HK-2 (cell line): ENCODE results near the gene BIRC7.
A peak's percentile ranks its signal among the peaks of the same experiment; 100 is the strongest.

Source experiments
- DNase-seq: peaks from one replicate; pipeline ENCODE4 v3.0.0-alpha.2; 2018; ENCODE audit not compliant: unreplicated experiment

Gene BIRC7, protein sequence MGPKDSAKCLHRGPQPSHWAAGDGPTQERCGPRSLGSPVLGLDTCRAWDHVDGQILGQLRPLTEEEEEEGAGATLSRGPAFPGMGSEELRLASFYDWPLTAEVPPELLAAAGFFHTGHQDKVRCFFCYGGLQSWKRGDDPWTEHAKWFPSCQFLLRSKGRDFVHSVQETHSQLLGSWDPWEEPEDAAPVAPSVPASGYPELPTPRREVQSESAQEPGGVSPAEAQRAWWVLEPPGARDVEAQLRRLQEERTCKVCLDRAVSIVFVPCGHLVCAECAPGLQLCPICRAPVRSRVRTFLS

DNA sequence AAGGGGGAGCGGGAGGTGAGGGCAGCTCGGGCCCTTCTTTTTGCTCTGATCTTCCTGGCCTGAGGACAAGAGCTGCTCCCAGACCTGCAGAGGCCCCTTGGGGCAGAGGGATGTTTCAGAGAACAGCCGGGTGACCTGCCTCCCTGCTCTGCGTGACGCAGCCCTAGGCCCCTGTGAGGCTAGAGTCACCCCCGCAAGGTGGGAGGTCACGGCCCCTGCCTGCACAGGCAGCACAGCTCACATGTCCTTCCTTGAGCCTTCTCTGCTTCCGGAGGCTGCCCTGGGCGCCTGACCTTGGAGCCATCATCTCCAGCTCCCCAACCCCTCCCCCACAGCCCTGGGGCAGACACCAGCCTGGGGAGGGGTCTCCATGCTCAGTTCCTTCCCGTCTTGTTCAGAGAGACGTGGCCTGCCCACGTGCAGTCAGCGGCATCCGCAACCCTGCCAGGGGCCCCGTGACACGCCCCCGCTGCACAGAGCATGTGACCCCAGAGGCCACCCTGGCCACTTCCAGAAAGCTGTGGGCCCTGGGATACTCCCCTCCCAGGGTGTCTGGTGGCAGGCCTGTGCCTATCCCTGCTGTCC lies at the start of gene BIRC7:
Gene BIRC7 (plus strand): TSS at position 507 of the 585 bp plus-strand sequence. CDS start 192 bp downstream, outside the sequence.
- no peak for DNase-seq

DNA sequence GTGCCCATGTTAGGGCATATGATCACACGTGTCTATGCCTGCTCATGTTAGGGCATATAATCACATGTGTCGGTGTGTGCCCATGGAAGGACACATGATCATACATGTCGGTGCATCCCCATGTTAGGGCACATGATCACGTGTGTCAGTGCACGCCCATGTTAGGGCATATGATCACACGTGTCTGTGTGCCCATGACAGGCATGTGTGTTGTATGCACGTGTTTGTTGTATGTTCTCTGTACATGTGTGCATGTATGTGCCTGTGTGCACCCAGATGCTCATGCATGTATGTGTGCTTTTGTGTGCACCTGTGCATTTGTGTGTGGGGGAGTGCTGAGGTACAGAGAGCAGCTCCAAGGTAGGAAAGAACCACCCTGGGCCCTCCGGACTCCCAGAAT lies 49.6 kb upstream of the BIRC7 start:
- no peak for DNase-seq

DNA sequence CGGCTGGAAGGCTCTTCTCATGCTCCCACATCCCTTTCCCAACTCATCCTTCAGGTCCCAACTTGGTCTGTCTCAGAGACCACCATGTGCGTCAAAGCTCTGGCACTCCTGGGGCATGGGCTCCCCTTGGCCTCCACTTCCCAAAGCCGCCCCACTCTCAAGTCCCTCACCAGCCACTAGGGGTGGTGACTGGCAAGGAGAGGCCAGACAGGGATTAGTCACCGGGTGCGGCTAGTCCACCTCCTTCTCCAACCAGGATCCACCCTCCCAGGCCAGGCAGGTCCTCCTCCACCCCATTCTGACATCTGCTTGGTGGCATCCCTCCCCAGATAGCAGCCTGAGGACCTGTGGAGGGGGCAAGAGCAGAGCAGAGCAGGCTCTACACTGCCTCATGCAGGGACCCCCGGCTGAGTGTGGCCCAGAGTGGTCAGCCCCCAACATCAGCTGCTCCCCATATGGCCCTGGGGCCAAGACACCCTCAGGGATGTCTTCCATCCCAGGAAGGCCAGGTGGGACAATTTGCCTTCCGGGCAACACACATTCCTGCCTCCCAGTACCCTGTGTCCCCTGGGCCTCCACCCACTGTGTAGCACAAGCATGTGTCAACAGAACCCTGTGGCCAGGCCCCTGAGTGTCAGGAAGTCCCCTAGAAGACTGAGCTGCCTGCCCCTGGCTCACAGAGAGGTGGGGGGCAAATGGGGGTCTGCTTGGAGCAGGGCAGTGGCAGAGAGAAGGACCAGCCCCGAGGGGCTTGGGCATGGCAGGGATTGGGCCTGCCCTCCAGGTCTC lies 49.0 kb upstream of the BIRC7 start:
- DNase-seq: peak; percentile 49

DNA sequence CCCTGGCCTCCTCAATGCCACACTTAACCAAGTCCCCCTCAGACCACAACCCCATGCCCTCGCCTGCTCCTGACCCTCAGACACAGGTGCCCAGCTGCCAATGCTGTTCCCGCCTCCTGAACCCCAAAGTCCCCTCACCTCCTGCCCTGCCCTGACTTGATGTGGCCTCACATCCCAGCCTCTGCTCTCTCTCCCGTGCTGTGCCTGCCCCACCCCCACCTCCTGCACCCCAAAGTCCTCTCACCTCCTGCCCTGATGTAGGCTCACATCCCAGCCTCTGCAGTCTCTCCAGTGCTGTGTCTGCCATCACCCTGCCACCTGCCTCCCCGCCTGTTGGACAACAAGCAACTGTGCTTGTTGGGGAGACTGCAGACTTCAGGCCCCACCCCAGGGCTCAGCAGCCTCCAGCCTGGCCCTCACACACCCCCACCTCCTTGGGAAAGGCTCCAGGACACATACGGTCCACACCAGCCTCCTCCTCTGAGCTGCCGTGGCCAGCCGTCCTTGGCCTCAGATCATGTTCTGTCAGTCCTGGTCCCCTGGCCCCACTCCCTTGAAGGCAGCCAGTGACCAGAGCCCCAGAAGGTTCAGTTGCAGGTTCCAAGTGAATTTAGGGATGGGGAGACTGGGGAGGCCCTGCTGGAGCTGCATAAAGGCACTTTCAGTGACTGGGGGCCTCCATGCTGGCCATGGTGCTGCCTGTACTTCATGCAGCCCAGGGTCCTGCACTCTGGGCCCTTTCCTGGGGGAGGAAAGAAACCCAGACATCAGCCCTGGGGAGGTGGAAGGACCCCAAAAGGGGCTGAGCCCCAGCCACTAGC lies 48.2 kb upstream of the BIRC7 start:
- no peak for DNase-seq

DNA sequence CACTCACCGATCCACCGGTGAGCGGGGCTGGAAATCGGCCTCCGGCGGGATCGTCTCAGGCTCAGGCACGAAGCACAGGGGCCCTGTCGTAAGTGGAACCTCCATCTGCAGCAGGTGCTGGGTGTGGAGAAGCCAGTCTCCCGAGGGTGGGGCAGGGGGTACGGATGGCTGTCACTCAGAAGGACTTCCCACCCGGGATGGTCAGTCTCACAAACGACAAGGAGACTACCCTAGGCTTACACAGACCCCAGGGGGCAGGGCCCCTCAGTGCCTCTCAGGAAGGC lies 47.6 kb upstream of the BIRC7 start:
- no peak for DNase-seq

DNA sequence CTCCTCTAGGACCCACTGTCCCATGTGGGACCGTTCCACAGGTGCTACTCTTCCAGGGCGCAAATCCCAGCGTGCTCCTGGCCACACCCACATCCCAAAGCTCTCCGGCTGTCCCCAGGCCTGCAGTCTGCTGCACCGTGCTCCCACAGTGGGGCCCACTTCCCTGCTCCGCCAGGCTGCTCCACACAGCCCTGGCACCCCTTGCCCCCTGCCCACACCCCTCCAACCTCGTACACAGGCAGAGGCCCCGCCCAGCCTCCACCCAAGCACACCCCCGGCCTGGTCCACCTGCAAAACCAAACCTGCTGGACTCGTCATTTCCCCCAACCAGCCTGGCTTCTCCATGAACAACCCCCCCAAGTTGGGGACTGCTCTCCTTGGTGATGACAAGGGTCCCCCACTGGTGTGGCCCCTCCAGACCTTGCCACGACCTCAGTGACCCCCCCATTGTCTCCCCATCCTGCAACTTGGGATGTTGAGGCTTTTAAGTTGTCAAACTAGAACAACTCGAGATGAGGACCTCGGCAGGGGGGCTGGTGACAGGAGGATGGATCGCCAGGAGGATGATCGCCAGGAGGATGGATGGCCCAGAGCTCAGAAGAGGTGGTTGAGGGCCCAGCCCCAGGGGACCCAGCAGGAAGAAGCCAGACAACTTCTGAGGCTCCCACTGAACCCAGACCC lies 46.9 kb upstream of the BIRC7 start:
- DNase-seq: no peak

DNA sequence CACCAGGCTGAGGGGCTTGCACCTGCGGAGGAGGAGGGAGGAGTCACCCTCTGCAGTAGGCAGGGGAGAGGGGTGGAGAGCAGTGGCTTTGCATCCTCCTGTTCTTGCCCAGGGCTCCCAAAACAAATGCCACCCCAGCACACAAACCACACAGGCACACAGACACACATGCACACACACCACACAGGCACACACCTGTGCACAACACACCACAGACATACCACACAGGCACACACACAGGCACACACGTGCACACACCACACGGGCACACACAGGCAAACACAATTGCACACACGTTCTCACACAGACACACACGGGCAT lies 46.4 kb upstream of the BIRC7 start:
- no peak for DNase-seq

DNA sequence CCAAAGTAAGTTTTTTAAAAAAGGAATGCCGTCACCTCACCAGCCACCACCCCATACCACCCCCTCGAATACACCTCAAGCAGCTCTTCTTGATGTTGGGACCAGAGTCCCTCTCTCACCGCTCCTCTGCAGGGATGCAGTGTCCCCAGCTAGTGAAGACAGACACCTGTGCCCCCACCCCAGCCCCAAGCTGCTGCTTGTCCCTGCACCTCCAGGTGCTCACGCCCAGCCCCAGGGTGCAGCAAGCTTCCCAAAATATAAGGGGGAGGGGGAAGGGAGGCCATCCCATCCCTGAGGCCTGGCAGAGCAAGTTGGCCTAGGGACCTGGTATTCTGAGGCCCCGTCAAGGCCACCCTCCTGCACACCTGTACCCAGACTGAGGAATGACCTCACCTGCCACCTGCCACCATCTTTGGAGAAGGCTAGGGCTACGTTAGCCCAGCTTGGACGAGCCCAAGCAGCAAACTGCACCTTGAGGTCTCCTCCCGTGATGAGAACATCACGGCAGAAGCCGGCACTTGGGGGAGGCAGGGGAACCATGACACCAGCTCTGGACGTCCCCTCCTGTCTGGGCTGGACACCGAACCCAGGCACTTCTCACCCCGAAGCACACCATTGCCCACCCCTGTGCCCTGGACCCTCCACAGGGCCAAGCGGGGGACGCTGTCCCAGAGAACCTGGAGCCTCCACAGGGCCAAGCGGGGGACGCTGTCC lies 45.7 kb upstream of the BIRC7 start:
- no peak for DNase-seq

DNA sequence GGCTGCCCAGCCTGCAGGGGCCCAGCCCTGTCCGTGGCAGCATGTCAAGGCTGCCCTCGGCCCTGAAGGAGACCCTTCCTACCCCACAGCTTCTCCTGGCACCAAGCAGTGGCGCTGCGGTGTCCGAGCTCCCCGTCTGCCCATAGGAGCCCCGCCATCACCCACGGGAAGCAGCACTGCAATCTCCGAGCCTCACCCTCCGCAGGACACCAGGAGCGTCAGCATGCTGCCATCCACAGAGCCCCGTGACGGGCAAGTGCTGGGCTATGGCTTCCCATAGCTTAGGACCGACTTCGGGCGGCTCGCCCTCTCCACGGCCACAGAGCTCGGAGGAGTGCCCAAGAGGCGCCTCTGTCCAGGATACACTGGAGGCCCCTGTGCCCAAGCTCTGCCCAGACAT lies 44.9 kb upstream of the BIRC7 start:
- DNase-seq: no peak

DNA sequence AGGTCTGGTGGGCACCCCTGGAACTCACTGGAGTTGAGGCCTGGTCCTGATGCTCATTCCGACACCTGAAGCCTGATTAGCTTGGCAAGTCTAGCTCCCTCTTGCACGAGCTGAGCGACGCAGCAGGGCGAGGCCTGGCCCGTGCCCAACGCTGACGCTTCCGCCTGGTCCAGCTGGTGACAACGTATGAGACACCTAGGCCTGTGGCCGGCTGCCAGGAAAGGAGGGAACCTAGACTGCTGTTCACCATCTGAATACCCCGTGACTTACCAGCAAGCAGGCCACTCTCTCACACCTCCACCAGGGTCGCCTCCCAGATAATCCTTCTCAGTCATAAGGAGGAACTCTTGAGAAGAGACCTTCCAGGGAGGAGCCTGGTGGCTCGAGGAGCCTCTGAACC lies 44.3 kb upstream of the BIRC7 start:
- peak; percentile 84 for DNase-seq

DNA sequence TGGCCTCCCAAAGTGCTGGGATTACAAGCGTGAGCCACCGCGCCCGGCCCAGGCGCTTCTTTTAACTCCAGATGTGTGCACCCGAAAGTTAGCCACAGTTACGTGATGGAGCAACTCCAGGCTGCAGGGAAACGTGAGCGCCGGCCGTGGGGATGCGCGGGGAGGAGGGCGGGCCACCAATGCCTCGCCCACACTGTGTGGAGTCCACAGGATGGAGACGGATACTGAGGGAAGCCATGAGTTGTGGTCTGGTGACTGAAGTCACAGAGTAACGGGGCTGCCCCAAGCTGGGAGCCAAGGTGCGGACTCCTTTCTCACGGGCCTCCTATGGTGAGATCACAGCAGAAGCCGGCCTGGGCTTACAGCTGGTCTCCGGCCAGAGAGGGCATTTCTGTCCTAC lies 43.0 kb upstream of the BIRC7 start:
- no peak for DNase-seq

DNA sequence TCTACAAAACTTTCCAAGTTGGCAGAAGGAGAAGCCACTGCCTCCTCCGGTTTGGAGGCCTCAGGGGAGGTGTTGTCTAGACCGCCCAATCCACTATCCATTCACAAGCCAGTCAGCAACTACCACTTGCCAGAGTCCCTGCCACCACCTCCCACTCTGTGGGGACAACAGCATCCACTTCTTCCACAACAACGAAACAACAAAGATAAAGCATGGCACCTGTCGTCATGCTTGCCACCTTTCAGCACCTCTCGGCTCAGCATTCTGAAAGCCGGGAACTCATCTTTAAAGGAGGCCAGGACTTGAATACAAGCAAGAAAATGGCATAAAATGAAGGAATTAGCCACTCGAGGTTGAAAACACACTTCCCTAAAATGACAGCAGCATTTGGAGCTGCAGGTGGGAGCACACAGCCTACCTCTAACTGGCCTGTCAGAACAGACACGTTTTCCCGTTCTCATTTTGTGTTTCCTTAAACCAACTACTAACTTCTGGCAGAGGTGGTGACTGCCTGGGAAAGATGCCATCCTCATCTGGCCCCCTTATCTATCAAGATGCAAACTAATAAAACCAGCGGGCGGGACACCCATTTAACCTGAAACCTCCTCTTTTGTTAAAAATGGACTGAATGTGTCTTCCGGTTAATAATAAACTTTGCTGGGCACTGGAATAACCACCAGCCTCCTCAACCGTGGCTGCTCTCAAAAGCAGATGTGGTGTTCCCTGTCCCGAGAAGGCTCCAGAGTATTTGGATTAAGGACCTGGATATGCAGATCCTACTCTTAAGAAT lies 41.5 kb upstream of the BIRC7 start:
- DNase-seq: no peak

DNA sequence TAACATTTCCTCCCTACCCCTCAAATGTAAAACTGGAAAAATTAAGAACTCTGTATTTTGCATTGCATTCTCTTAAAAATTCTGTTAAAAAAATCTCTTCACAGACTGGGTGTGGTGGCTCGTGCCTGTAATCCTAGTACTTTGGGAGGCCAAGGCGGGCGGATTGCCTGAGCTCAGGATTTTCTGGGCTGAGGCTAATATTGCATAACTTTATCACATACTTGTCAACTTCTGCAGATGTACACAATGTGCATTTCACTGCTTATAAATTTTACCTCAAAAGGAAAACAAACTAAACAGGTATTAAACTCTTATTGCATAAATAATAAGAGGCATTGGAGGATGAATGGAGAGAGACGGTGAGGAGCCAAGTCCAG lies 40.9 kb upstream of the BIRC7 start:
- DNase-seq: no peak

DNA sequence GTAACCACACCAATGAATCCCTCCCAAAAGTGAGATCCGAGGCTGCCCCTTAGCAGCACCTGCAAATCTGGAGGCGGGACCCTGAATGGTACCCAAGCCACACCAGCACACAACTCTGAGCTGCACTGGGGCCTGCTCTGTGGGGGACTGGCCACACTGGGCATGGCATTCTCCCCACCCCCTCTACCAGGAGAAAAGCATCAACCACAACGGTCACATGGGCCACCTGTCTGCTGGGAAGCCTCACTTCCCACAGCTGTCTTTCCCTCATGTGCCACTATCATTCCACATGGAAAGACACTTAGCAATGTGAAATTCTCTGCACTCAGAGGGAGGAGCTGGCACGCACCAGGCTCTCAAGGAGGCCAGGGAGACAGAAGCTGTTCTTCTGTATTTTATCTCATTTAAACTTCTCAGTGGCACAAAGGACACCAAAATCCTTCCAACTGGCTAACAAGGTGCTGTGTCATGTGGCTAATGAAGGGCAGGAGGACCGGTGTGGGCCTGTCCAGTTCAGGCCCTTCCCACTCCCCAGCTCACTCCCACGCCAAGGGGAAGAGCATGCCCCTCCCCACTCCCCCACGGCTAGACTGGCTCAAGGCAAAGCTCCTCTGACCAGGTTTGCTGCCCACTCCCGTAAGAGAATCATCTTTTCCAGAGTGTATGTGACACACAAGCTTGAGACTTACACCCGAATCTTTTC lies 38.8 kb upstream of the BIRC7 start:
- no peak for DNase-seq

DNA sequence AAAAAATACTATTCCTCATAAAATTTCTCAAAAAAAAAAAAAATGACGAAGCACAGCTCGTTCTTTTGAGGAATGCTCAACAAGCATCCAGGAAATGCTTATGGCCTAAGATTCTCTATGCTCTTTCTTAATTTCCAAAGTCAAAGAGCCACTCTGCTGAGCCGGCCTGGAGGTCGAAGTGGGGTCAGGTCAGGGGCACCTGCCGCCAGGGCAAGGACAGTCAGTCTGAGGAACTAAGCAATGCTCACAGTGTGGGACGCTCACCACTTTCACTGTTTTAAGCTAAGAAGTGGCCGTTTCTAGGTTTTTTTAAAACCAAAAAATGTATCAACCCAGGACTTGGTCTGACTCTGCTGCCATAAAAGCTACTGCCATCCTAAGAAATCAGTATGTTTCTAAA lies 37.1 kb upstream of the BIRC7 start:
- no peak for DNase-seq

DNA sequence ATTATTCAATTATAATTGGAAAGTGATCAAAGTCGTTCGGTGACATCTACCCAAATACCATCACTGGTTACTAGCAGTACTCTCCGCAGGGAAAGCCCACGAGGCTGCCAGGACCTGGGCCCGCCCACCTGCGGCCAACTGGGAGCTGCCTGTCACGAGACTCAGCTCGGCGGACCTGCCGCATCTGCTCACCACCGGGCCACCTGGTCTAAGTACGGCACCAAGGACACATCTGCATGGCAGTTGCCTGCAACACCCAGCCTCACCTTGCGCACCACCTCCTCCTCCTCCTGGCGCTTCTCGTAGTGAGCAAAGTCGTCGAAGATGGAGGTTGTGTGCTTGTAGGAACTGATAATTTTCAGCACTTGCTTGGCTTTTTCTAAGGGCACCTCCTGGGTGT lies 33.7 kb upstream of the BIRC7 start:
- no peak for DNase-seq

DNA sequence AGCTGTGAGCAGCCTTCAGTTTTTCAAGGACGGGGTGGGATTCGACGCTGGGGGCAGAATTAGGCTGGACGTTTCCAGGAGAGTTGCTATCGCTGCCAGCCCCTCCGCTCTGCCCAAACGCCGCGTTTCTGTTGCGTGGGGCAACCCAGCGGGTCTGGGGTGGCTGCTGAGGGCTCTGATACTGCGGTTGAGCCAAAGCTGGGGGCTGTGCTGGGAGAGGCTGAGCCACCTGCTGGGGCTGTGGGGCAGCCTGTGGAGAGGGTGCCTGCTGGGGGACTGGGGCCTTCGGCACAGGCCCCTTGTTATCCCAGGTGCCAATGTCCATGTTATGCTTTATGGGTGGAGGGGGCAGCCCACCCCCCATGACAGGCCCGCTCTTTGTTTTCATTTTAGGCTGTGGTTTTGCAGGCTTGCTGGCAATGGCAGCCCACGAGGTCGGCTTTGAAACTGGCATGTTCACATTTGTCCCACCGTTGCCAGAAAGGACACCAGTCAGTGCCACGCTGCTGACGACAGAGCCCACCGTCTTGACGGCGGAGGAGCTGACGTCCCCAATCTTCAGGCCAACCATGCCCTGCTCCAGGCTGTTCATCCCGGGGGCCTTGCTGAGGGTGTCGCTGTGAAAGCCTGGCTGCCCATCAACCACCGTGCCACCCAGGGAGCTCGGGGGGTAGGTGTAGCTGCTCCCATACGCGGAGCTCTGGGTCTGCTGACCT lies 32.7 kb upstream of the BIRC7 start:
- no peak for DNase-seq

DNA sequence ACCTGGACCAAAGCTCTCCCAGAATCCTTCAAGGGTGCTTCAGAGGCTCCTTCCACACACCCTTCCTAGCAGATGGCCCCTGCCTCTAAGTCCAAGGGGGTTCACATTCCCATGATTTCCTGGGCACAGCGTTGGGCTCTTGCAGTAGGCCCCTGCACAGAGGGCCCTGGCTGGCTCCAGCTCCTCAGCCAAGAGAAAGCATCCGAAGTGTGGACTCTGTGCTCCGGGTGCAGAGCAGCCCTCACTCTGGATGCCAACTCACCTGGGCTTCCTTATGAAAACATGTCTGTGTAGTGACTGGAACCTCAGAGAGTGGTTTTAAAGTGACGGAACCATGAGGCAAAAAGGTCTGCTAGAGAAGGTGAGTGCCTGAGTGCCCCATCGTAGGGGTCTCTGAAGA lies 31.3 kb upstream of the BIRC7 start:
- DNase-seq: no peak

DNA sequence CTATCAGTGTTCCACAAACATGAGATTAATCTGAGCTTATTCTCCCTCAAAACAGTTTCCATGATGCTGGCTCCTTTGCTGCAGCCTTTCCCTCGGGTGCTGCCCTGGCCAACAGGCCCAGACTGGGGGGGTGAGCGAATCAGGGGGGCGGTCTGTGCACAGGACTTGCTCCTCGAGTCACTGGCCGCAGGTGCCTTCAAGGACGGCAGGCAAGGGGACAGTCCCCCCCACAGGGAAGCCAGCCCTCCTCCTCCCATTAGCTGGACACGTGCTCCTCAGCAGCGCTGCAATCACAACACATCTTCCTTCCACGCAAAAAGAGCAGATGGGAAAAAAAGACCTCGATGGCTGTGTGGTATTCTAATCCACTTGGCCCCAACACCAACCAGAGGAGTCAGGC lies 29.8 kb upstream of the BIRC7 start:
- no peak for DNase-seq
